ENCODE data around the gene VPS16.
A peak's percentile ranks its signal among the peaks of the same experiment; 100 is the strongest.

Gene VPS16

DNA sequence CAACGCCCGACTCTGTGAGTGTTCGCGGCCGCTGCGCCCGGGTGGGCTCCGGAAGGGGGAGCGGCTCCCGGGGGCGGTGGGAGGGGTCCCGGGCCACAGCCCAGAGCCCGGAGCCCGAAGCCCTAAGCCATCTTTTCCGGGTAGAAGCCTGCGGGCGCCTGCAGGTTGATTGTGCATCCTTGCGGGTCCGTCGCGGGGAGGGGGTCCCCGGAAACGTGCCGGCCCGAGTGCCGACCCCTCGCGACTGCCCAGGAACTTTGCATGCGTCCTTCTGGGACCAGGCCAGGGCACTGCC, 33.1 kb downstream of the VPS16 start:
- H3K9me3 ChIP-seq: no peaks in the 10 kb centered on the region
- H3K4me3 ChIP-seq (ENCODE audit: low read depth in 1 of 2, low read length in 1 of 2): peak overlapping the region; percentile 64 to 97
- H3K27me3 ChIP-seq: peaks cover 29% of the 10 kb centered on the region
- TF ChIP-seq, protein P1, sequence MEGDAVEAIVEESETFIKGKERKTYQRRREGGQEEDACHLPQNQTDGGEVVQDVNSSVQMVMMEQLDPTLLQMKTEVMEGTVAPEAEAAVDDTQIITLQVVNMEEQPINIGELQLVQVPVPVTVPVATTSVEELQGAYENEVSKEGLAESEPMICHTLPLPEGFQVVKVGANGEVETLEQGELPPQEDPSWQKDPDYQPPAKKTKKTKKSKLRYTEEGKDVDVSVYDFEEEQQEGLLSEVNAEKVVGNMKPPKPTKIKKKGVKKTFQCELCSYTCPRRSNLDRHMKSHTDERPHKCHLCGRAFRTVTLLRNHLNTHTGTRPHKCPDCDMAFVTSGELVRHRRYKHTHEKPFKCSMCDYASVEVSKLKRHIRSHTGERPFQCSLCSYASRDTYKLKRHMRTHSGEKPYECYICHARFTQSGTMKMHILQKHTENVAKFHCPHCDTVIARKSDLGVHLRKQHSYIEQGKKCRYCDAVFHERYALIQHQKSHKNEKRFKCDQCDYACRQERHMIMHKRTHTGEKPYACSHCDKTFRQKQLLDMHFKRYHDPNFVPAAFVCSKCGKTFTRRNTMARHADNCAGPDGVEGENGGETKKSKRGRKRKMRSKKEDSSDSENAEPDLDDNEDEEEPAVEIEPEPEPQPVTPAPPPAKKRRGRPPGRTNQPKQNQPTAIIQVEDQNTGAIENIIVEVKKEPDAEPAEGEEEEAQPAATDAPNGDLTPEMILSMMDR (IDR thresholded peaks at IDR 0.05): no peak
- H3K36me3 ChIP-seq: no peaks in the 10 kb centered on the region
- H3K4me1 ChIP-seq (ENCODE audit: control insufficient read depth in 1 of 2, insufficient read depth in 1 of 2, low read depth in 1 of 2, low read length in 1 of 2): peaks cover 21 to 33% of the 10 kb centered on the region in 2 experiments
- H3K27ac ChIP-seq: peak overlapping the region; percentile 75

DNA sequence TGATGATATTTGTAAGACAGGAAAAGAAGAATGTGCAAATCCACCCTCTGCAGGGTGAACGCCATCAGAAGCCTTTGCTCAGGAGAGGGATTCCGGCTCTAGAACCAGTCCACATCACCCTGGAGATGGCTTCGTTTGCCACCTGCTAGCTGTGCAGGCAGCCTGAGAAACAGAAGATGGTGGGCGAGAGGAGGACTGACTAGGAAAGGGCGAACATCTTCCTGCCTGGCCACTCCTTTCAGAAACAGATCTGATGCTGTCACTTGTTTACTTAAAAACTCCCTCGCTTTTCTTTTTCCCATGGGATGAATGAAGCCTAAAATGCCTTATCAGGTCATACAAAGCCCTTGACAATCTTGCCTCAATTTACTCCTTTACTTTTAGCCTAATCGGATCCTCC, 33.9 kb downstream of the VPS16 start:
- Histone ChIP-seq H3K36me3 (peaks cover 4% of the 10 kb centered on the region), H3K27me3 (peaks cover 29% of the 10 kb centered on the region), H3K4me1 (ENCODE audit: control insufficient read depth in 1 of 2, insufficient read depth in 1 of 2, low read depth in 1 of 2, low read length in 1 of 2) (peaks cover 21 to 33% of the 10 kb centered on the region in 2 experiments), H3K9me3 (no peaks in the 10 kb centered on the region), H3K27ac (no peak overlapping the region), H3K4me3 (ENCODE audit: low read depth in 1 of 2, low read length in 1 of 2) (peak overlapping the region; percentile 64 to 97)
- TF ChIP-seq, protein P1 (IDR thresholded peaks at IDR 0.05): no peak

DNA sequence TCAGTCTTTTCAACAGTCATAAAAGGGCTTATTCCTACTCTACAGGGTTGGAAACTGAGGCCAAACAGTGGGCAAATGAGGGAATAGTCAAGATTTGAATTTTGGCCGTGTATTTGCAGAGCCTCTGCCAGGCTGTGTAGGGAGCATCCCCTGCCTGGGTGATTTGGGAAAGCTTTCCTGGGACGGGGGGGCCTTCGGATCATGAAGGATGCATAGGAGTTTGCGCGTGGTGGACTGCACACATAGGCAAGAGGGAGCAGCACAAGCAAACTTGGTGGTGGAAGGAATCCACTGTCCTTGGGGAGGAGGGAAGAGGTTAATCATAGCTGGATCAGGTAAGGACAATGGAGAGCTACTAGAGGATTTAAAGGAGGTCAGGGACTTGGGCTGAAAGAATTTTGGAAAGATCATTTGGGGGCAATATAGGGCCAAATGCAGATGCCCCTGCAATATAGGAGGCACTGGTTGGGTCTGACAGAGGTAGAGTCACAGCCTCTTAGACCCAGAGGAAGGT, 35.2 kb downstream of the VPS16 start:
- Histone ChIP-seq H3K9me3 (no peaks in the 10 kb centered on the region), H3K36me3 (peaks cover 5% of the 10 kb centered on the region), H3K4me3 (ENCODE audit: low read depth in 1 of 2, low read length in 1 of 2) (no peak overlapping the region), H3K27ac (no peak overlapping the region), H3K4me1 (ENCODE audit: control insufficient read depth in 1 of 2, insufficient read depth in 1 of 2, low read depth in 1 of 2, low read length in 1 of 2) (peaks cover 21 to 33% of the 10 kb centered on the region in 2 experiments), H3K27me3 (peaks cover 23% of the 10 kb centered on the region)
- TF ChIP-seq, protein P1 (IDR thresholded peaks at IDR 0.05): no peak

DNA sequence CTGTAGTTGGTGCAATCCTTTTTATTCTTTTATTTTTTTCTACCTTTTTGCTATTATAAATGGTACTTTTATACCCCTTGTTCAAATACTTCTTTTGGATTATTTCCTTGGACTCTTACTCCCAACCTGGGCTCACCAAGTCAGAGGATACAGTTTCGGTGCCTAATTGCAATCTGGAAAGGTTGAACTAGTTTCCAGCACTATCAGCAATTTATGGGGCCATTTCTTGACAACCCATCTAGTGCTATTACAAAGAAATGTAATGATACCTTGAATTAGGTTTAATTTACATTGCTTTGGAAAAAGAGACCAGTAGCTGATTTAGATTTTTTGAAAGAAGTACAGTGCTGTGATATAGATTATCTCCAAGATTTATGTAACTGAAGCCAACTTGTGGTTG, 38.0 kb downstream of the VPS16 start:
- peaks cover 9 to 20% of the 10 kb centered on the region in 2 experiments for H3K4me1 ChIP-seq (ENCODE audit: control insufficient read depth in 1 of 2, insufficient read depth in 1 of 2, low read depth in 1 of 2, low read length in 1 of 2)

DNA sequence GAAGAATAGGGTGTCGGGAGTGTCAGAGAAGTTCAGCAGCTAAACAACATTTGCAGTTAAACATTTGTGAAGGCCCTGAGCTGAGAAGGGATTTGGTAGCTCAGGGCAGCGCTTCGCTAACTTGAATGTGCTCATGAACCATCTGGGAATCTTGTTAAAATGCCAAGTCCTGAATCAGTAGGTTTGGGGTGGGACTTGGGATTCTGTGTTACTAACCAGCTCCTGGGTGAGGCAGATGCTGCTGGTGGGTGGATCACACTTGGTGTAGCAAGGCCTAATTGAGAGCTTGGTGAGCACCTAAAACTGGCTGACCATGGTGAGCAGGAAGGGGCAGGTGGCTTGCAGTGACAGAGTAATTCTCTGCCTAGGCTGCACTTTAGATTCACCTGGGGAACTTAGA, 38.6 kb downstream of the VPS16 start:
- H3K36me3 ChIP-seq: peaks cover 5% of the 10 kb centered on the region
- no peak overlapping the region for H3K27ac ChIP-seq
- H3K4me3 ChIP-seq (ENCODE audit: low read depth in 1 of 2, low read length in 1 of 2): no peak overlapping the region
- H3K27me3 ChIP-seq: no peaks in the 10 kb centered on the region
- H3K4me1 ChIP-seq (ENCODE audit: control insufficient read depth in 1 of 2, insufficient read depth in 1 of 2, low read depth in 1 of 2, low read length in 1 of 2): peaks cover 9 to 15% of the 10 kb centered on the region in 2 experiments
- TF ChIP-seq, protein P1 (IDR thresholded peaks at IDR 0.05): no peak
- no peaks in the 10 kb centered on the region for H3K9me3 ChIP-seq

More for the DNA sequence above, 38.0 kb downstream of the VPS16 start:
- H3K4me3 ChIP-seq (ENCODE audit: low read depth in 1 of 2, low read length in 1 of 2): no peak overlapping the region
- H3K36me3 ChIP-seq: peaks cover 5% of the 10 kb centered on the region
- H3K27ac ChIP-seq: no peak overlapping the region
- no peaks in the 10 kb centered on the region for H3K9me3 ChIP-seq
- TF ChIP-seq, protein P1 (IDR thresholded peaks at IDR 0.05): no peak
- H3K27me3 ChIP-seq: no peaks in the 10 kb centered on the region

DNA sequence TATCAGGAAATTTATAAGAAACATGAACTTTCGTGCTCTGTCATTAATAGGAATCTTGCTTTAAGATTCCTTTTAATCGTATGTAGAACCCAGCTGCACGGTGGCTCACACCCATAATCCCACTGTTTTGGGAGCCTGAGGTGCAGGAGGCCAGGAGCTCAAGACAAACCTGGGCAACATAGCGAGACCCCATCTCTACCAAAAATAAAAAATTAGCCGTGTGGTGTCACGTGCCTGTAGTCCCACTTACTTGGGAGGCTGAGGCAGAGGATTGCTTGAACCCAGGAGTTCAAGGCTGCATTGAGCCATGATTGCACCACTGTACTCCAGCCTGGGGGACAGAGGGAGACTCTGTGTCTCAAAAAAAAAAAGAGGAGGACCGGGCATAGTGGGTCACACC, 40.1 kb downstream of the VPS16 start:
- Histone ChIP-seq H3K27me3 (no peaks in the 10 kb centered on the region), H3K36me3 (peaks cover 5% of the 10 kb centered on the region), H3K27ac (no peak overlapping the region), H3K4me3 (ENCODE audit: low read depth in 1 of 2, low read length in 1 of 2) (no peak overlapping the region), H3K9me3 (no peaks in the 10 kb centered on the region), H3K4me1 (ENCODE audit: control insufficient read depth in 1 of 2, insufficient read depth in 1 of 2, low read depth in 1 of 2, low read length in 1 of 2) (no peaks in the 10 kb centered on the region)
- TF ChIP-seq, protein P1 (IDR thresholded peaks at IDR 0.05): no peak

Measured in neutrophil (primary cell).